GM19372 (cell line): ENCODE results near the gene NSF.
"Not testable (repeated sequence)": the region's sequence is repeated elsewhere in the genome, so short reads cannot be mapped to it uniquely, and the experiment has no call there.

ENCODE experiments used
- ATAC-seq: cut with Tn5 transposase; IDR thresholded peaks from one replicate; pipeline ENCODE4 v1.9.1; 2021; ENCODE audit warnings: mild to moderate bottlenecking, low read depth, moderate library complexity; ENCODE audit not compliant: unreplicated experiment

Gene NSF

DNA sequence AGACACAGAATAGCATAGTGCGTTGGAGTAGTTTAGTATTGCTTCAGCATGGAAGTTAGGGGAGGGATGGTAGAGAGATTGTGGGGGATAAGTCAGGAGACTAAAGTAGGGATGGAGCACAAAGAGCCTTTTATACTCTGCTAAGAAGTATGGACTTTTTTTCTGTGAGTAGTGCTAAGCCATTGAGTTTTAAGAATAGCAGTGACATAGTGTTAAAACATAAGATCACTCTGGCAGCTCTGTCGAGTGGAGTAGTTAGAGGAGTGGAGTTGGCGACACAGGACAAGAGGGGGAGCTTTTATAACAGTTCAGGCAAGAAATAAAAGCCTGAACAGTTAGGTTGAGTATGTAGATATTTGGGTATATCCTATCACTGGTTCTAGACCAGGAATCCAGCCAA lies 106.1 kb downstream of the NSF start:
- ATAC-seq = not testable (repeated sequence)

DNA sequence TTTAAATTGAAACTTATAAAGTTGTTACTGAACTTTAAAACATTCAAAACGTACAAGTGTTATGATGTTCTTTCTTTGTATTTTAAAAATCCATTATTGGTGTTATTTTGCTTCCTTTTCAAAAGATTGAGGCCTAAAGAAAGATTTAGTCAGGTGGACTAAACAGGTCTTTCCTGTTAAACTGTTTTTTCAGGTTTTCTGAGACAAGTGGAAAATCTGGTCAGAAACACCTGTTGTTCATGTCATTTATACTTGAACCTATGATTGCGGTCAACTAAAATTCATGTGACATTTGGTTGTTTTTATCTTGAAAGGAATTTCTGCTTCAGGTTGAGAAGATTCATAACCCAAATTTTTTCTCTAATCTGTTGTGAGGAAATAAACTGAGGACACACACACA lies 108.5 kb downstream of the NSF start:
- ATAC-seq = not testable (repeated sequence)

DNA sequence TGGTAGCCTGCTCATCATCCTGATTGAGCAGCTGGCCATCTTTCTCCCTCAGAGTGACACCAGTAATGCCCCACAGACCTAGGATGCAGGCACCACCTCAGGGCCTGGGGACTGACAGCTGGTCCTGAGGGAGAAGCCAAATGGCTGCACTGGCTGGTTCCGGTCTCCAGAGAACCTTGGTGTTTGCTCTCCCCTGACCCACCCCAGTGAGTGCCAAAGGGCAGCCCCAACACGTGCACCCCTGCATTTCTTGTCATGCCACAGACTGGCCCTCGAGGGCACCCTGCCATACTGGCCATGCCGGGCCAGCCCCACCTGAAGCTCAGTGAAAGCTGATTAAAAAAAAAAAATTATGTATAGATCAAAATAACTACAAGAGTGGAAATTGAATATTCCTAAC lies 127.5 kb downstream of the NSF start:
- no peak for ATAC-seq

DNA sequence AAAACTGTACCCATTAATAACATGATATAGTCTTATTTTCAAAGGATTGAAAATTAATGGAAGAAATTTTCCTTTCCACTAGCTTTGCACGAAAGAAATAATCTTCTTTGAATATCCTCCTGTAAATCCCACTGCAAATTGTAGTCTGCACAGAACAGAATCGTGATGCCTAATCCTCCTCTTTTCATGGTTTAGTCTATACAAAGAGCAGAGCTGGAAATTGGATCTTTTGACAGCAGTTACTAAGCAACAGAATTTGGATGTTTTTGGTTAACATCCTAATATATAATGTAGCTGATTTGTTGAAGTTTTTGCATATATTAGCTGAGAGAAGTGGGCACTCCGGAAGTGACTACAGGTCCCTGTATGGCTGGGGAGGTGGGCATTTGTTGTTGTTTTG lies 129.4 kb downstream of the NSF start:
- no peak for ATAC-seq

DNA sequence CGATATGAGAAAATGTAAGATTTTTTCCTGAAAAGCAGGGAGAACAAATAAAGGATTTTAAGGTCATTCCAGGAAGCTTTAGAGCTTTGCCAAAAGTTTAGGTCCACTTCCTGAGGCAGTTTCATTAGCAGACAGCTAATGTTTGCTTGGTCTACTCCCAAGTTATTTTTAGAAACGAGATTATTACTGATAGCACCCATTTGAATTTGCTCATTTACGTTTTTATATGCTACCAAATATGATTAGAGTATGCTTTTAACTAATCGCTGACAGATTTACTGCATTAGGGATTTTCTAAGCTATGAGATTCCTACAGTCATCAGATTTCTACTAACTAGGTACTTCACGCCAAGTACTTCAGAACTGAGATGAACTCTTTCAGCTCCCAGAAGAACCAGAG lies 129.9 kb downstream of the NSF start:
- no peak for ATAC-seq

DNA sequence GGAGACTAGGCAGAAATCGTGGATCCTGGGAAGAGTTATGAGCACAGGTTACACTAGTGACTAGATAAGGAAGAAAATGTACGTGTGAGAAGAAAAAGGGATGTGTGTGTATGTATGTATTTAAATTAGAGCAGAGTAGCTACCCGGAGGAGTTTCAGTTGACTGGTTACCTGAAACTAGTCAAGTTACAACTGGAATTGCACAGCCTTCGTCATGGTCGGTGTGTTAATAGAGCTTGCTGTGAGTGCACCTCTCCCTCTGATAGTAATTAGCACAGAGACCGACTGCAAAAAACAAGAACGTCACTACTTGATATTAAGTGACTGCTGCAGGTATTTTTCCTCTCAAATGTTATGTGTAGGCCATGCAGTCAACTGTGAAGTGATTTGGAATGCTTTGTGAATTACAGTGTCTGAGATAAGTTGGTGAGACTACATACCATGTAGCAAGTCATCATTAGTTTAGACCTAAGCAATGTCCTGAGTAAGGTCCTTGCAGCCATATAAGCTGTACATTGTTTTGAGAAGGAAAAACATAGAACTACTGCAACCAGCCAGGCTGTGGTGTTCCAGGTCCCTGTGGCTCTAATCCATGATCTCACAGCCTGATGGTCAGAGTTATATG lies 132.3 kb downstream of the NSF start:
- no peak for ATAC-seq

DNA sequence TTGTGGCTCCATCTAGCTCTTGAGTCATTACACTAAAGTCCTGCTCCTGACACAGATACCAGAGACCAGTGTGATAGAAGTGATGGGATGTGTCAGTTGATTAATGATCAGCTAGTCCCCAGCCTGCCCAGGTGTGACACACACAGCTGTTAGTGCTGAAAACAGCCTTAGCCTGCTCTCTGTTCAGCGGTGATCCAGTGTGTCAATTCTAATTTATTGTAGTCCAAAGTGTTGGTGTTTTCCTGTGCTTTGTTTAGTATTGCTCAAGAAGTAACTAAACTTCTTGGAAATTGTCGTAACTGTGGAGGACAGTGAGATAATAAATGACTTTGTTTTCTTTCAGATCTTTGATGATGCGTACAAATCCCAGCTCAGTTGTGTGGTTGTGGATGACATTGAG lies 135.7 kb downstream of the NSF start:
- ATAC-seq = no peak

DNA sequence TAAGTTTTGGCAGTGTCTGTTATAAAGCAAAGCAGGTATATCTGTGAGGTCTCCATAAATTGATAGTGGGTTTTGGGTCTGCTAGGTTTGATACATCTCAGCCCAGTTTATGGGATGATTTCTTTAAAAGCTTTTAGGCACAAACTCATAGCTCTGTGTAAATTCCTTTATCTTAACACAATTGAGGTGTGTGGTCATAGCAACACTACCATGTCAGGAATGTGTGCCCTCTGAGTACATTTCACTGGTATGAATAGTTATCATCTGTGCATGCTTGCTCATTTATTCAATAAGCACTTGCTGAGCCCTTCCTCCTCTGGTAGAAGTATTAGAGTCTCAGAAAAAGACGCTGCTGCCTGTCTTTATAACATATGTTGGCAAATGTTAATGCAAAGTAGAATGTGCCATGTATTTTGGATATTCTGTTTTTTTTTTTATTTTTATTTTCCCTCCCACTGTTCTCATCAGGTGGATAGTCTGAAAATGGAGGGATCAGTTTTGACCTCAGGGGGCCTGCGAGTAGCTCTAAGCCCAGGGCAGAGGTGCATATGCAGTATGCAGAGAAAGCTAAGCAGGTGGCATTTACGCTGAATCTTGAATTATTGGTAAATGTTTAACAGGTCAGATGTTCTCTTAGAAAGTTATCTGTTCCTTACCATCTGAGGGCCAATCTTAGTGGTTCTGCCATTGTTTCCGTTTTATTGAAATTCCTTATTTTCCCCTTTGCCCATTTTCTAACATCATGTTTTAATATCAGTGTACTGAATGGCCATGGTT lies 137.3 kb downstream of the NSF start:
- ATAC-seq = no peak

DNA sequence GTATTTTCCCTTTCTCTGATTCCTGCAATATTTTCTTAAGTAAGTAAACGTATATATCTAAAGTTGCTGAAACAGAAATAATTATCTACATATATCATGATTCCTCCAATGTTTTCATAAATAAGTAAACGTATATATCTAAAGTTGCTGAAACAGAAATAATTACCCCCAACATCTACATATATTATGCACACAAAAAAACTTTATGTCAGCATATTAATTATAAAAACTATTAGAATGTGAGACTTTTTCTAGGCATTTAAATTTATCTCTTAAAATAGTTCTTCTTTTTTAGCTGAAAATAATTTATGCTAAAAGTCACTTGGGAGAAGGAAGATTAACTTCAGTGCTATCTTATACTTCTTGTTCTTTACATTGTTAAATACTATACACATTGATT lies 139.6 kb downstream of the NSF start:
- no peak for ATAC-seq

DNA sequence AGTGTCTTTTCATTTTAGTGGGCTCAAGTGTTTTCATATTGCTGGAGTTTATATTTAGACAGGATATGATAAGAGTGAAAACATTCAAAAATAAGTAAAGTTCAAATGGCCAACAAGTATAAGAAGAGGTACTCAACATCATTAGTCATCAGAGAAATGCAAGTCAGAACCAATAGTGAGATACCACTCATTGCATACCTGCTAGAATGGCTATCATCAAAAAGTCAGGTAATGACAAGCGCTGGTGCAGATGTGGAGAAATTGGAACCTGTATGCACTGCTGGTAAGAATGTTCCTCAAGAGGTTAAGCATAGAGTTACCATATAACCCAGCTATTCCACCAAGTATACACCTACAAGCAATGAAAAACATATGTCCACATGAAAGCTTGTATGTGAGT lies 140.2 kb downstream of the NSF start:
- no peak for ATAC-seq

DNA sequence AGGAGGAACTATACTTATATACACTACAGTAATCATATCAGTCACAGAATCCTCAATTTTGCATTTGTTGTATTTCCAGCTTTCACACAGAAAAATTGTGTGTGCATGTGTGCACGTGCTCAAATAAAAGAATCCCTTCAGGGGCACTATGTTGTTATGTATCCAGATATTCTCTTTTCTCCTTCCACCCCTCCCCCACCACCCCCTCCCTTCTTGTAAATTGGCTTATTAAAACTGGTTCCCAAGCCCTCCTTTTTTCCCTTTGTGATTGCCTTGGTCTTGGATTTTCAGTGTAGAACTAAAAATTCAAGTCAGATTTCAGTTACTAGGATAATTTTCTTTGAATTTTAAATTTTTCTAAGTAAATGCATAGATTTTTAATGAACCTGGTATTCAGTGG lies 141.7 kb downstream of the NSF start:
- no peak for ATAC-seq

DNA sequence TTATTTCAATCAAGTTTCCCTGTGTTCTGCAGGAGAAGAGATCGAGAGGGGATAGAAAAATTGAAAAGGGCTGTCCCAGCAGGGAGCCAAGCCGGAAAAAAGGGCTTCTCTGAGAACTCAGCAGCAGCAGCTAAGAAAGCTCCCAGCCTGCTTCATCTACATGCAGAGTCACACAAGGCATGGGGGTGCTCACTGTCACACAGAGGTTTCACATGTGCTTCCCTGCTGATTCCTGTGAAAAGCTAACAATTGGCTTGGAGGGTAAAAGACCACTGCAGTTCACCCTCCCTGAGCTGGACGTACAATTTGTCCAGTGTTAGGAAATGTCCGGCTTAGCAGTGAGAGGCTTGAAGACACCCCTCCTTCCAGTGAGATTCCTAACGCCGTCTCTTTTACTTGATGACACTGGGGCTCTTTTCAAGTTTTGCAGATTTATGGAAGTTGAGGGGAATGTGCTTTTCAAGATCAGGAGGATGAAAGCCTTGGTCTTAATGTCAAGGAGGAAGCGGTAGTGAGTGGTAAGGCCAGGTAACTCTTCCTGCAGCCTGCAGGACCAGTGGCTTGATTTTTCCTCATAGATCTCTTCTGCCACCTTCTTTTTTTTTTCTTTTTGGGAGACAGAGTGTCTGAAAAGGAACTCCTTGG lies 142.4 kb downstream of the NSF start:
- ATAC-seq = no peak

DNA sequence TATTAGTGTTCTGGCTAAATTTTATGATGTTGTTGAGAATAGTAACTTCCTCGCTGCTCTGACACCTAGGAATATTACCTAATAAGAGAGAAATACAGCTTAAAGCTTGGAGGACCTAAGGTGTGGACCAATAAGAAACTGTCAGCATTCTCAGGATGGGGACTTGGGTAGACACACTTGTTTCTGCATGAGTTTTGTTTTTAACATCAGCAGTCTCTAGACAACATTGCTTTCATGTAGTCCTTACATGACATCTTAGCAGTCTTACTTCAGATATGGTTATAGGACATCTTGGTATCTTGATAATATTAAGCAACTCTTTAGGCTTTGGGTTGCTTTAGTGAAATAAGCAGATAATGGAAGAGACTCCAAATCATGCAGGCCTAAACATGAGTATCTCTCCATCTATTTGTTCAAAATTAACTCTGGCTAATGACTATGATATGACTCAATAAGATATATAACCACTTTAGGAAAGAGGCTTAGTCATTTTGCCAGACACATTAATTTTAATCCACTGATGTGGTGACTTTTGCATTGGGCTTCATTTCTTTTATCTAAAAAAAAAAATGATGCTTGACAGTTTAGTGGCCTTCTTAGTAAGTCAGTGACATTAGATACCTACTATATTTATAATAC lies 143.5 kb downstream of the NSF start:
- ATAC-seq = no peak

DNA sequence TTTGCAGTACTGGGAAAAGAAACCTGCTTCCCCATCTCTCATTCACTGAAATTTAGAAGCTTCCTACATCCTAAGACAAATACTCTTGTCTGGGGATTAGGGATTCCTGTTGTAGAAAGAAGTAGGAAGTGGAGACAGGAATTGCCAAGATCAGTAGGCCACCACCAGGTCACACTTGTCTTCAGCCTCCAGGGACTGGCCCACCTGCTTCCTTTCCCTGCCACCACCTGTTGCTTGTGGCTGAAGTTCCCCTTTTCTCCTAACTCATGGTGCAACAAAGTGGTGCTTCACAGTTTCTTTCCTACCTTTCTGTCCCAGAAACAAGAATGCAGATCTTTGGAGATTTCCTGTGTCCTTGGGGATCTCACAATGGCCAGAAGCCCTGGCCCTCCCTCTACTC lies 145.6 kb downstream of the NSF start:
- ATAC-seq = no peak

DNA sequence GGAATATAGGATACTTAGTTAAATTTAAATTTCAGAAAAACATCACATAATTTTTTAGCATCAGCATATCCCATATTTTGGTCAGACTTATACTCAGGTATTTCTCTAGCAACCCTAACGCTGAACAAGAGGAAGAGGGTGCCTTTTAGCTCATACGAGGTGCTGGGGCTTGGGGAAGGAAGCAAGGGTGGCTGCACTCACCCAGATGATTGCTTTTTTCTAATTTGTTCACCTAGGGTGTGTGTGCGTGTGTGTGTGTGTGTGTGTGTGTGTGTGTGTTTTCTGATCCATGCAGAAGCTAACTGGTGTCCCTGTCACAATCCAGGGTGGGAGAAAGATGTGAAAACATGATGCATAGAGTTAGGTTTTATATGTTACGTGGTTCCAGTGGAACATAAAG lies 146.9 kb downstream of the NSF start:
- ATAC-seq = no peak

DNA sequence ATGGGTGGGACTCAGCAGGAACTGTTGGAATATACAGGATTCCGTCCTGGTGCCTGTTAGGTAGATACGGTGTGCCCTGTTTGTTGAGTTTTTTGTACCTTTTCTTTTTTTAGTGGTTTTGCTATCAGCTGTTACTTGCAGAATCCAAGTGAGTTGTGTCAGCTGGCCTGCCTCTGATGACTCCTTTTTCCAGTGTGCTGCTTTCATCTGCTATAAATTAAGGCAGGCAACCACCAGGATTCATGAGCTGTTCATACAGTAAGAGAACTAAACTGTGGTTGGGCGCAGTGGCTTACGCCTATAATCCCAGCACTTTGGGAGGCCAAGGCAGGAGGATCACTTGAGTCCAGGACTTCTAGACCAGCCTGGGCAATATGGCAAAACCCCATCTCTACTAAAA lies 148.1 kb downstream of the NSF start:
- no peak for ATAC-seq

DNA sequence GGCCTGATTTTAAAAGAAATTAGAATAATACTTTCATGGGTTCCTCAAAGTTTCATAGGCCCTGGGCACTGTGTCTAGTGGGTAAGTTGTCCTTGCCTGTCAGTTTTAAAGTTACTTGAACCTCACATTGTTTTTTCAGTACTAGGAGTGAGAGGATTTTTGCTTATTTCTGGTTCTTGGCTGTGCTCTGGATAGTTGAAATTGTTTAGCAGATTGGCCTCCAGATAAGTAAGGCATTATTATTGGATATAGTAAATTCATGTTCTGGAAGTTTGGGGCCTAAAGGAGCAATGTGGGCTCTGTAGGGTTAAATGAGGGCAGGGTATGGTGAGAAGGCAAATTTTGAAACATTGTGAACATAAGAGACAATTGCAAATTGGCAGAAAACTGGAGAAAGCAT lies 149.5 kb downstream of the NSF start:
- ATAC-seq = no peak

DNA sequence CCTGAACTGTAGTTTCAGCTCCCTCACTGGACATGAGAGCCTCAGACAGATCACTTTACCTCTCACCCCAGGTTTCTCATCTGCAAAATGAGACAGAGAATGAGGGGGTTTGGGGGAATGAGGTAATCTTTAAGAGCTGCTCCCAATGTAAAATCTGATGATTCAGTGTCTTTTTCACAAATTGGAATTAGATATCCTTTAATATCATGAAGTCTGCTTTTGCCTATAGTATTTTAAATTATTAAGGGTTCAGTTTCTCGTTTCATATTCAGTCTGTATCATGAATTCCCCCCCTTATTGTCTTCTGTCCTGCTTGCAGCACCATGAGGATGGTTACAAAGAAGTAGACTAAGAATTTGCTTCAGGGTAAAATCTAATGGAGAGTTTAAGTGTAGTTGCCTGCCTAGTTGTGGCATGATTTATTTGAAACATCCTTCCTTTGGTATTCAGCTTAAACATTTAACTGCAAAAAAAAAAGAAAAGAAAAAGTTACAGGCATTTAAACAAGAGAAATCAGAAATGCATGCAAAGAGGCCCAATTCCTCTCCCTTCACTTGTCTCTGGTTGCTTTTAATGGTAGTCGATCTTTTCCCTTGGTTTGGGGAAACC lies 150.8 kb downstream of the NSF start:
- no peak for ATAC-seq

DNA sequence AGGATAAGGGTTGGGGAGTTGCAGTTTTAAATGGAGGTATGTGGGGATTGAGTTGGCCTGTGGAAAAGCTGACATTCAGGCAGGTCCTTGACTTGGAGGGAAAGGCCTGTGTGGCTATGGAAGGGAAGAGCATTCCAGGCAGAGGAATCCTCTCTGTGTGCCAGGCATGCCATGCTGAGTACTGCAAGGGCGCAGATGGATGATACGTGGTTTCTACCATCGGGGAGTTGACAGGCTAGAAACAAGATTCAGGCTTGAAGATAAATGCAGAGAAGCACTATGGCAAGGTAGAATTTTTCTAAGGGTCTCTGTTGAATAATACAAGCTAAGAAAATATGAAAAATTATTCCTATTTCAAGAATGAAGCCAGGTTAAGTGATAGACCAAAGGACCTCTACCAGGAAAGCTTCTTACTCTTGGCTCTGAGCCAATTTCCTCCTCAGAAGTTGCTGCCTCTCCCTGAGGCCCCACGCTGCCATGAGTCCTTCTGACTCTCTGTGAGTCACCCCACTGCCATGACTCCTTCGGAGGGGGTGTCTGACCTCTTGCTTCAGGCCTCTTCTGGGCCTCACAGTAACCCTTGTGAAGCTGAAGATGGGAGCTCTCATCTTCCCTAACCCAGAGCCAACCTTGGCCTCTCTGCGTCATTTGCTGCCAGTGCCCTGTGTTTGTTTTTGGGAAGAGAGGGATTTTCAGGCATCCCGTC lies 152.2 kb downstream of the NSF start:
- no peak for ATAC-seq

DNA sequence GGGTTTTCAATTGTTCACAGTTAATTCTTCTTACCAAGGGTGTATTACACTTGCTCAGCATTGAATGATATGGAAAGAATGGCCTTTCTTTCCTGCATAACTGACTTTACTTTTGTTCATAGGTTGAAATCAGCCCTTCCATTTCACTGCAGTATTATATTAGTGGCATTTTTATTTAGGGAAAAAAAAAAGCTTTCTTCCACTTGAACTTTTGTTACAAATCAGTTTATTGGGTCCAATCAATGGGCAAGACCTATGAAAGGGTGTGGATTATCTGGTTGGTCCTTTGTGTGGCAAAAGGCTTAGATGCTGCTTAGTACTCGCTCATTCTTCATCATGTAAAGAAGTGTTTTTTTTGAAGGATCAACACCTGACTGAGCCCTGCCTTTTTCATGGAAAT lies 154.0 kb downstream of the NSF start:
- ATAC-seq = no peak
